ENCODE results near the gene BEST4. TPM values are rescaled to one million over a fixed set of nuclear protein-coding genes. Genes with fewer than 3 reads are reported as not detected.
A peak's percentile ranks its signal among the peaks of the same experiment; 100 is the strongest.
"Not testable (repeated sequence)": the region's sequence is repeated elsewhere in the genome, so short reads cannot be mapped to it uniquely, and the experiment has no call there.

Gene BEST4
- total RNA-seq, 4 donors from 2014 or later: 0.32 TPM; not detected in 3

- TF ChIP-seq CTCF (IDR thresholded peaks at IDR 0.05 in 4 of 5, conservative IDR thresholded peaks at IDR 0.05 in 1 of 5) (no peak), POLR2A (IDR thresholded peaks at IDR 0.05) (no peak)
- intact Hi-C loops (cut with DNase I; ENCODE audit: low total_unique reads) (loop anchor here (5.0 kb wide), 2 partner anchors 526 to 824 kb away; no protein-coding TSS in a partner anchor), in situ Hi-C loops (cut with MboI; ENCODE audit: low sequenced_read_pairs in 4 of 4) (loop anchor here in 1 of 4 donors (25.0 kb wide), 2 partner anchors 211 to 736 kb away; partner anchors contain the start of genes CCDC163, EIF2B3, MMACHC and PRDX1)
- H3K27me3 ChIP-seq: no peaks in the 10 kb centered on the region
- H3K36me3 ChIP-seq: peaks cover 0 to 41% of the 10 kb centered on the region in 2 donors
- peaks cover 9 to 12% of the 10 kb centered on the region in 2 donors for H3K4me1 ChIP-seq
- H3K4me3 ChIP-seq: peak overlapping the region; percentile 74 to 99 (median 85)
- ATAC-seq: no peak
- H3K9me3 ChIP-seq: no peaks in the 10 kb centered on the region
- DNase-seq: no peak
- peak overlapping the region; percentile 91 to 100 (median 97) for H3K27ac ChIP-seq
Observed at GRCh38 chr1:44776730-44777068, 11.3 kb downstream of the BEST4 start.

- peak overlapping the region; percentile 74 to 99 (median 85) for H3K4me3 ChIP-seq
- TF ChIP-seq POLR2A (IDR thresholded peaks at IDR 0.05) (peak in 1 of 2 donors; percentile 5), CTCF (IDR thresholded peaks at IDR 0.05 in 4 of 5, conservative IDR thresholded peaks at IDR 0.05 in 1 of 5) (no peak)
- H3K27ac ChIP-seq: peak overlapping the region; percentile 91 to 100 (median 97)
- no peaks in the 10 kb centered on the region for H3K27me3 ChIP-seq
- intact Hi-C loops (cut with DNase I; ENCODE audit: low total_unique reads): loop anchor here (2.0 to 5.0 kb wide), 4 partner anchors 37 to 824 kb away; partner anchors contain the start of genes KIF2C and RNU5D-1
- ATAC-seq: peak; percentile 21 to 36
- in situ Hi-C loops (cut with MboI; ENCODE audit: low sequenced_read_pairs in 4 of 4): loop anchor here in 1 of 4 donors (25.0 kb wide), 2 partner anchors 211 to 736 kb away; partner anchors contain the start of genes CCDC163, EIF2B3, MMACHC and PRDX1
- H3K9me3 ChIP-seq: no peaks in the 10 kb centered on the region
- H3K36me3 ChIP-seq: peaks cover 0 to 41% of the 10 kb centered on the region in 2 donors
- peak in 1 of 2 donors; percentile 52 for DNase-seq
- peaks cover 9 to 12% of the 10 kb centered on the region in 2 donors for H3K4me1 ChIP-seq
Observed at GRCh38 chr1:44775930-44776729, 11.8 kb downstream of the BEST4 start.

GRCh38 chr1:44775078-44775929 is 12.7 kb downstream of the BEST4 start, which contains the start of gene RPS8:
RPS8 (plus strand) TSS chr1:44775540; CDS start chr1:44775597, 57 bp downstream.
- in situ Hi-C loops (cut with MboI; ENCODE audit: low sequenced_read_pairs in 4 of 4): loop anchor here in 1 of 4 donors (25.0 kb wide), 2 partner anchors 212 to 737 kb away; partner anchors contain the start of genes CCDC163, EIF2B3, MMACHC and PRDX1

GRCh38 chr1:44766421-44766820 is 21.5 kb downstream of the BEST4 start:
- H3K4me3 ChIP-seq; H3K27me3 ChIP-seq; H3K9me3 ChIP-seq; intact Hi-C loops (cut with DNase I; ENCODE audit: low total_unique reads); DNase-seq; in situ Hi-C loops (cut with MboI; ENCODE audit: low sequenced_read_pairs in 4 of 4); H3K4me1 ChIP-seq; H3K27ac ChIP-seq; ATAC-seq; H3K36me3 ChIP-seq: not testable (repeated sequence)

More at GRCh38 chr1:44775078-44775929, 12.7 kb downstream of the BEST4 start, which contains the start of gene RPS8:
- Histone ChIP-seq H3K4me3 (peak within 1 kb of the TSS; percentile 74 to 99 (median 85)), H3K27ac (peak within 1 kb of the TSS; percentile 91 to 100 (median 97)), H3K36me3 (peaks cover 0 to 40% of the 10 kb centered on the region in 2 donors), H3K4me1 (peaks cover 9 to 12% of the 10 kb centered on the region in 2 donors), H3K27me3 (no peaks in the 10 kb centered on the region), H3K9me3 (no peaks in the 10 kb centered on the region)
- ATAC-seq (peak; percentile 94 to 96), DNase-seq (peak; percentile 91 to 93)
- intact Hi-C loops (cut with DNase I; ENCODE audit: low total_unique reads): loop anchor here (2.0 to 5.0 kb wide), 4 partner anchors 37 to 823 kb away; partner anchors contain the start of genes KIF2C and RNU5D-1
- peak; percentile 95 to 97 for TF ChIP-seq POLR2A (IDR thresholded peaks at IDR 0.05)
- peak in 2 of 5 experiments; percentile 5 to 36 for TF ChIP-seq CTCF (IDR thresholded peaks at IDR 0.05 in 4 of 5, conservative IDR thresholded peaks at IDR 0.05 in 1 of 5)
